Measurements from ENCODE around the gene MAP3K4.

MAP3K4 gene

DNA sequence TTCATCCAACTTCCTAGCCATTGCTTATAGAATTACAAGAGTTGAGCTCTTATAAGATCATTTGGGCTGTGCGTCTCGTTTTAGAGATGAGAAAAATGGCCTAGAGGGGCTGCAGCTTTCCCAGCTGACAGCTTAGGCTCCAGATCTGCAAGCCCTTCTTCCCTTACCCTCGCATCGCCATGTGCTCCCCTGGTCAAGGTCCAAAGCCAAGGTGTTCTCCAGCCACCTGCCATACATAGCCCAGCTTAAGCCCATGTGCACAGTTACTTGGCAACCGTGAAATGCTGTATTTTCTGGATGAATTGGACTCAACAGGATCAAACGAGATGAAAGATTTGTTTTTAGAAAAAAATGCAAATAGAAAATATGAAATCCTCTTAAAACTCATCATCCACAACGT, 7.9 kb downstream of the MAP3K4 start:
- DNase-seq (ENCODE audit: extremely low read depth, low read depth), result no peak
- H3K4me3 ChIP-seq (replicated peaks; ENCODE audit: low read depth, low read length), result no peak overlapping the region
- no peak for TF ChIP-seq CTCF (IDR thresholded peaks at IDR 0.05; ENCODE audit: low read depth, low read length, missing control alignments)

DNA sequence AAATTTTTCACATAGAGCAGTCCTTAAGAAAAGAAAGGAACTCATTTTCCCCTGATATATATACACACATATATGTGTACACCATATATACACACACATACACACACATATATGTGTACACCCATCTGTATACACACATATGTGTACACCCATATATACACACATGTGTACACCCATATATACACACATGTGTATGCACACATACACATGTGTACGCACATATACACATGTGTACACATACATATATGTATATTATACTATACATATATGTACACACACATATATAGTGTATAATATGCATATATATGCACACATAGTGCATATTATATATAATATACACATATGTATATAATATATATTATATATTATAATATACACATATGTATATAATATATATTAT, 9.1 kb downstream of the MAP3K4 start:
- no peak for DNase-seq (ENCODE audit: extremely low read depth, low read depth)
- no peak overlapping the region for H3K4me3 ChIP-seq (replicated peaks; ENCODE audit: low read depth, low read length)
- no peak for TF ChIP-seq CTCF (IDR thresholded peaks at IDR 0.05; ENCODE audit: low read depth, low read length, missing control alignments)

- no peak for TF ChIP-seq CTCF (IDR thresholded peaks at IDR 0.05; ENCODE audit: low read depth, low read length, missing control alignments)
- no peak overlapping the region for H3K4me3 ChIP-seq (replicated peaks; ENCODE audit: low read depth, low read length)
- no peak for DNase-seq (ENCODE audit: extremely low read depth, low read depth)
Observed at GRCh38 chr6:161001421-161001820, 9.9 kb downstream of the MAP3K4 start.

DNA sequence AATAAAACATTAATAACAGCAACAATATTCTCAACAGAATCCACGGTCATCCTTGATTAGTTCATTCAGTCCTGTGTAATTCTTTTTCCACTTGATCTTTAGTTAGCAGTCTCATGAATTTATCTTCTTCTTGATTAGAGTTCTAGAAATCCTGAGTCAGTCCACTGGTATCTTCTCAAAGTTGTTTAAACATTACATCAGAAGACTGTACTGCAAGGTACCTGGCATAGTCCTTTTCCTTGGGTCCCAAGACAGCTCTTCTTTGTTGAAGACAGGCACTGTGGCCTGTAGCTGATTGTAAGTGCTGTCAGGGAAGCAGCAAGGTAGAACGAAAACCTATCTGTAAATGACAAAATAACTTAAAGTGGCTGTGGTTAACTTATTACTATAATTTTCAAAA, 11.8 kb downstream of the MAP3K4 start:
- no peak for TF ChIP-seq CTCF (IDR thresholded peaks at IDR 0.05; ENCODE audit: low read depth, low read length, missing control alignments)
- H3K4me3 ChIP-seq (replicated peaks; ENCODE audit: low read depth, low read length), result no peak overlapping the region
- DNase-seq (ENCODE audit: extremely low read depth, low read depth), result no peak

- TF ChIP-seq CTCF (IDR thresholded peaks at IDR 0.05; ENCODE audit: low read depth, low read length, missing control alignments), result no peak
- no peak for DNase-seq (ENCODE audit: extremely low read depth, low read depth)
- H3K4me3 ChIP-seq (replicated peaks; ENCODE audit: low read depth, low read length), result no peak overlapping the region
Observed at GRCh38 chr6:161008245-161008644, 16.7 kb downstream of the MAP3K4 start.

GRCh38 chr6:161009991-161010390, 18.4 kb downstream of the MAP3K4 start:
- no peak overlapping the region for H3K4me3 ChIP-seq (replicated peaks; ENCODE audit: low read depth, low read length)
- TF ChIP-seq CTCF (IDR thresholded peaks at IDR 0.05; ENCODE audit: low read depth, low read length, missing control alignments), result no peak
- DNase-seq (ENCODE audit: extremely low read depth, low read depth), result no peak

- H3K4me3 ChIP-seq (replicated peaks; ENCODE audit: low read depth, low read length), result no peak overlapping the region
- DNase-seq (ENCODE audit: extremely low read depth, low read depth), result no peak
- no peak for TF ChIP-seq CTCF (IDR thresholded peaks at IDR 0.05; ENCODE audit: low read depth, low read length, missing control alignments)
Observed at GRCh38 chr6:161010418-161010817, 18.8 kb downstream of the MAP3K4 start.

Measured in HFF-Myc (cell line).